Fibroblast of lung (primary cell): Measurements from ENCODE around the gene C20orf204. TPM values are rescaled to one million over a fixed set of nuclear protein-coding genes. Genes with fewer than 3 reads are reported as not detected.

Experiments used
- DNase-seq, 2 donors: peaks; one replicate each; pipeline versions ENCODE4 v3.0.0 to v3.0.0-alpha.2; 2010; ENCODE audit warnings: low read depth in 2 of 2
- H2AFZ ChIP-seq: 2 replicates; pipeline ENCODE4 v1.5.1; 2012; ENCODE audit warnings: low read length, control low read depth, inconsistent platforms
- H3K27ac ChIP-seq: 2 replicates; pipeline ENCODE4 v1.5.1; 2011; ENCODE audit warnings: low read length, control low read depth; ENCODE audit not compliant: insufficient read depth
- H3K27me3 ChIP-seq: 2 replicates; pipeline ENCODE4 v1.5.1; 2011; ENCODE audit warnings: mild to moderate bottlenecking, low read length; ENCODE audit not compliant: control insufficient read depth, insufficient read depth
- H3K36me3 ChIP-seq: 2 replicates; pipeline ENCODE4 v1.5.1; 2011; ENCODE audit warnings: low read length; ENCODE audit not compliant: control insufficient read depth, insufficient read depth
- H3K4me1 ChIP-seq: 2 replicates; pipeline ENCODE4 v1.5.1; 2011; ENCODE audit warnings: low read length; ENCODE audit not compliant: control insufficient read depth, insufficient read depth; ENCODE audit errors: extremely low read depth
- H3K4me2 ChIP-seq: 2 replicates; pipeline ENCODE4 v1.5.1; 2011; ENCODE audit warnings: low read length, control low read depth; ENCODE audit not compliant: insufficient read depth; ENCODE audit errors: extremely low read depth
- H3K4me3 ChIP-seq, 4 experiments: fragments of 200-600 bp in 1 of 4; sonication (generic) in 1 of 4; replicated peaks in 1 of 4; 2 replicates each; pipeline ENCODE4 v1.5.1; 2011 to 2016; ENCODE audit warnings: low read length in 4 of 4, low read depth in 3 of 4, mild to moderate bottlenecking in 3 of 4, control low read depth in 2 of 4, inconsistent platforms in 1 of 4, mixed read lengths in 1 of 4; ENCODE audit not compliant: insufficient read depth in 1 of 4; ENCODE audit errors: control extremely low read depth in 1 of 4
- H3K79me2 ChIP-seq: 2 replicates; pipeline ENCODE4 v1.5.1; 2012; ENCODE audit warnings: mild to moderate bottlenecking, low read length, inconsistent platforms; ENCODE audit not compliant: control insufficient read depth, insufficient read depth
- H3K9ac ChIP-seq: 2 replicates; pipeline ENCODE4 v1.5.1; 2011; ENCODE audit warnings: mild to moderate bottlenecking, low read length, control low read depth; ENCODE audit not compliant: insufficient read depth
- H3K9me3 ChIP-seq: 2 replicates; pipeline ENCODE4 v1.5.1; 2012; ENCODE audit warnings: low read depth, low read length; ENCODE audit not compliant: control insufficient read depth, insufficient read depth
- H4K20me1 ChIP-seq: 2 replicates; pipeline ENCODE4 v1.5.1; 2011; ENCODE audit warnings: low read length; ENCODE audit not compliant: control insufficient read depth, insufficient read depth; ENCODE audit errors: extremely low read depth
- CTCF ChIP-seq, 2 donors: IDR thresholded peaks in 1 of 2; conservative IDR thresholded peaks in 1 of 2; 1 replicate in 1 of 2; 2 replicates in 1 of 2; pipeline ENCODE4 v1.5.1; 2011 to 2012; ENCODE audit warnings: low read length in 2 of 2, control low read depth in 1 of 2, inconsistent platforms in 1 of 2, low read depth in 1 of 2, mild to moderate bottlenecking in 1 of 2
- EZH2 ChIP-seq: IDR thresholded peaks from 2 replicates; pipeline ENCODE4 v1.5.1; 2012; ENCODE audit warnings: low read length, control low read depth, mild to moderate bottlenecking; ENCODE audit errors: missing control alignments
- polyA plus RNA-seq, 2 donors: library from polyadenylated mRNA; depleted of rRNA in 1 of 2; stranded (reverse) in 1 of 2; unstranded in 1 of 2; fragments of >200 nt; gene quantifications; 2 replicates each; pipeline ENCODE4 v1.2.1, GENCODE V29; 2011 to 2012; ENCODE audit warnings: missing spikeins in 1 of 2
- total RNA-seq: library from RNA; depleted of rRNA; stranded (reverse); fragments of >200 nt; gene quantifications from 2 replicates; pipeline ENCODE4 v1.2.1, GENCODE V29; 2014

The C20orf204 gene
- total and polyA plus RNA-seq, 2 donors (not counting 1 experiment from before 2014, with no cell fraction given), result 0.02 to 0.66 TPM

GRCh38 chr20:64069209-64069613 is 33.2 kb downstream of the C20orf204 start:
- Histone ChIP-seq H3K79me2 (no peaks in the 10 kb centered on the region), H2AFZ (no peak overlapping the region), H3K27me3 (no peaks in the 10 kb centered on the region), H3K9me3 (no peaks in the 10 kb centered on the region), H3K4me3 (no peak overlapping the region), H3K36me3 (peaks cover 1% of the 10 kb centered on the region), H3K4me1 (peaks cover 14% of the 10 kb centered on the region), H3K9ac (no peak overlapping the region), H3K4me2 (no peak overlapping the region), H4K20me1 (no peaks in the 10 kb centered on the region), H3K27ac (no peak overlapping the region)
- TF ChIP-seq CTCF (conservative IDR thresholded peaks at IDR 0.05 in 1 of 2, IDR thresholded peaks at IDR 0.05 in 1 of 2; ENCODE audit: low read depth in 1 of 2, low read length in 2 of 2) (no peak), EZH2 (no peak)
- DNase-seq, result no peak

GRCh38 chr20:64069614-64070243 is 33.7 kb downstream of the C20orf204 start:
- H3K27me3 ChIP-seq, result no peaks in the 10 kb centered on the region
- no peak overlapping the region for H2AFZ ChIP-seq
- peak; percentile 44 to 71 for TF ChIP-seq CTCF (conservative IDR thresholded peaks at IDR 0.05 in 1 of 2, IDR thresholded peaks at IDR 0.05 in 1 of 2; ENCODE audit: low read depth in 1 of 2, low read length in 2 of 2)
- TF ChIP-seq EZH2, result no peak
- H3K27ac ChIP-seq, result no peak overlapping the region
- peaks cover 8% of the 10 kb centered on the region for H3K4me1 ChIP-seq
- no peak overlapping the region for H3K4me2 ChIP-seq
- H4K20me1 ChIP-seq, result no peaks in the 10 kb centered on the region
- no peak overlapping the region for H3K9ac ChIP-seq
- peaks cover 1% of the 10 kb centered on the region for H3K36me3 ChIP-seq
- no peaks in the 10 kb centered on the region for H3K79me2 ChIP-seq
- H3K9me3 ChIP-seq, result no peaks in the 10 kb centered on the region
- no peak for DNase-seq
- H3K4me3 ChIP-seq, result no peak overlapping the region

- Histone ChIP-seq H4K20me1 (no peaks in the 10 kb centered on the region), H3K4me2 (no peak overlapping the region), H3K79me2 (no peaks in the 10 kb centered on the region), H3K4me3 (no peak overlapping the region), H3K36me3 (peaks cover 1% of the 10 kb centered on the region), H3K9me3 (no peaks in the 10 kb centered on the region), H3K4me1 (peaks cover 8% of the 10 kb centered on the region), H3K9ac (no peak overlapping the region), H2AFZ (no peak overlapping the region), H3K27me3 (no peaks in the 10 kb centered on the region), H3K27ac (no peak overlapping the region)
- no peak for DNase-seq
- no peak for TF ChIP-seq EZH2
- no peak for TF ChIP-seq CTCF (conservative IDR thresholded peaks at IDR 0.05 in 1 of 2, IDR thresholded peaks at IDR 0.05 in 1 of 2; ENCODE audit: low read depth in 1 of 2, low read length in 2 of 2)
Observed at GRCh38 chr20:64070244-64070993, 34.4 kb downstream of the C20orf204 start.
